Activated naive CD8-positive, alpha-beta T cell treated with anti-CD3 and anti-CD28 coated beads for 36 hours (primary cell): ENCODE results near the gene MORC2. TPM values are rescaled to one million over a fixed set of nuclear protein-coding genes. Genes with fewer than 3 reads are reported as not detected.

ENCODE experiments used
- DNase-seq: peaks from one replicate; pipeline ENCODE4 v3.0.0; 2021
- H3K27ac Mint-ChIP-seq: one replicate; pipeline ENCODE4 v1.8.0; 2022; ENCODE audit warnings: mild to moderate bottlenecking, moderate library complexity, mixed read lengths
- H3K27me3 Mint-ChIP-seq: one replicate; pipeline ENCODE4 v1.8.0; 2022; ENCODE audit warnings: mild to moderate bottlenecking, mixed read lengths
- H3K36me3 Mint-ChIP-seq: one replicate; pipeline ENCODE4 v1.8.0; 2021; ENCODE audit warnings: mild to moderate bottlenecking, mixed read lengths
- H3K4me1 Mint-ChIP-seq: one replicate; pipeline ENCODE4 v1.8.0; 2021; ENCODE audit warnings: mixed read lengths
- H3K4me3 Mint-ChIP-seq: one replicate; pipeline ENCODE4 v1.8.0; 2022; ENCODE audit warnings: mild to moderate bottlenecking, moderate library complexity, mixed read lengths
- H3K9me3 Mint-ChIP-seq: one replicate; pipeline ENCODE4 v1.8.0; 2022; ENCODE audit warnings: mixed read lengths
- total RNA-seq, 2 experiments: library from RNA; stranded (reverse); gene quantifications; one replicate each; pipeline ENCODE4 v1.2.3, GENCODE V29; 2021

MORC2 gene
- total RNA-seq, 2 experiments from 2014 or later, result 24.9 to 25.7 TPM

GRCh38 chr22:30918761-30919160 is 49.8 kb downstream of the MORC2 start:
- Mint-ChIP-seq H3K27ac (no peak overlapping the region), H3K4me3 (no peak overlapping the region), H3K27me3 (no peaks in the 10 kb centered on the region), H3K36me3 (peaks cover 18% of the 10 kb centered on the region), H3K4me1 (peaks cover 26% of the 10 kb centered on the region), H3K9me3 (peaks cover 3% of the 10 kb centered on the region)
- DNase-seq, result no peak

GRCh38 chr22:30910358-30910757 is 58.2 kb downstream of the MORC2 start:
- peaks cover 4% of the 10 kb centered on the region for H3K36me3 Mint-ChIP-seq
- no peaks in the 10 kb centered on the region for H3K27me3 Mint-ChIP-seq
- peaks cover under 1% of the 10 kb centered on the region for H3K9me3 Mint-ChIP-seq
- no peak overlapping the region for H3K4me3 Mint-ChIP-seq
- H3K27ac Mint-ChIP-seq, result no peak overlapping the region
- no peaks in the 10 kb centered on the region for H3K4me1 Mint-ChIP-seq
- DNase-seq, result no peak

- Mint-ChIP-seq H3K27ac (no peak overlapping the region), H3K27me3 (no peaks in the 10 kb centered on the region), H3K9me3 (no peaks in the 10 kb centered on the region), H3K36me3 (peaks cover 4% of the 10 kb centered on the region), H3K4me3 (no peak overlapping the region), H3K4me1 (no peaks in the 10 kb centered on the region)
- no peak for DNase-seq
Measured at GRCh38 chr22:30909306-30909705, 59.3 kb downstream of the MORC2 start.

GRCh38 chr22:30908051-30908461 is 60.5 kb downstream of the MORC2 start:
- Mint-ChIP-seq H3K4me1 (peaks cover under 1% of the 10 kb centered on the region), H3K4me3 (no peak overlapping the region), H3K27ac (no peak overlapping the region), H3K27me3 (no peaks in the 10 kb centered on the region), H3K36me3 (peaks cover 8% of the 10 kb centered on the region), H3K9me3 (no peaks in the 10 kb centered on the region)
- DNase-seq, result no peak

GRCh38 chr22:30906946-30907345 is 61.6 kb downstream of the MORC2 start:
- no peak overlapping the region for H3K4me3 Mint-ChIP-seq
- H3K27ac Mint-ChIP-seq, result no peak overlapping the region
- H3K9me3 Mint-ChIP-seq, result no peaks in the 10 kb centered on the region
- peaks cover 4% of the 10 kb centered on the region for H3K4me1 Mint-ChIP-seq
- H3K36me3 Mint-ChIP-seq, result peaks cover 14% of the 10 kb centered on the region
- DNase-seq, result no peak
- no peaks in the 10 kb centered on the region for H3K27me3 Mint-ChIP-seq

- peaks cover 17% of the 10 kb centered on the region for H3K36me3 Mint-ChIP-seq
- no peak overlapping the region for H3K4me3 Mint-ChIP-seq
- H3K4me1 Mint-ChIP-seq, result peaks cover 4% of the 10 kb centered on the region
- DNase-seq, result no peak
- H3K27me3 Mint-ChIP-seq, result no peaks in the 10 kb centered on the region
- no peak overlapping the region for H3K27ac Mint-ChIP-seq
- H3K9me3 Mint-ChIP-seq, result no peaks in the 10 kb centered on the region
Measured at GRCh38 chr22:30906411-30906810, 62.2 kb downstream of the MORC2 start.

GRCh38 chr22:30905696-30906341 is 62.8 kb downstream of the MORC2 start:
- Mint-ChIP-seq H3K36me3 (peaks cover 20% of the 10 kb centered on the region), H3K27ac (no peak overlapping the region), H3K4me1 (peaks cover 4% of the 10 kb centered on the region), H3K9me3 (no peaks in the 10 kb centered on the region), H3K27me3 (no peaks in the 10 kb centered on the region), H3K4me3 (no peak overlapping the region)
- no peak for DNase-seq

- H3K4me1 Mint-ChIP-seq, result peaks cover 4% of the 10 kb centered on the region
- no peaks in the 10 kb centered on the region for H3K27me3 Mint-ChIP-seq
- peaks cover 29% of the 10 kb centered on the region for H3K36me3 Mint-ChIP-seq
- no peak overlapping the region for H3K4me3 Mint-ChIP-seq
- no peak for DNase-seq
- no peak overlapping the region for H3K27ac Mint-ChIP-seq
- peaks cover 4% of the 10 kb centered on the region for H3K9me3 Mint-ChIP-seq
Measured at GRCh38 chr22:30903876-30904460, 64.6 kb downstream of the MORC2 start.

- no peak overlapping the region for H3K4me3 Mint-ChIP-seq
- DNase-seq, result no peak
- no peaks in the 10 kb centered on the region for H3K27me3 Mint-ChIP-seq
- H3K27ac Mint-ChIP-seq, result peak overlapping the region; percentile 80
- peaks cover 4% of the 10 kb centered on the region for H3K4me1 Mint-ChIP-seq
- peaks cover 32% of the 10 kb centered on the region for H3K36me3 Mint-ChIP-seq
- H3K9me3 Mint-ChIP-seq, result peaks cover 4% of the 10 kb centered on the region
Measured at GRCh38 chr22:30902496-30903357, 65.8 kb downstream of the MORC2 start.

GRCh38 chr22:30894371-30894740 is 74.2 kb downstream of the MORC2 start:
- DNase-seq, result no peak
- Mint-ChIP-seq H3K4me3 (no peak overlapping the region), H3K36me3 (peaks cover 12% of the 10 kb centered on the region), H3K27ac (no peak overlapping the region), H3K4me1 (peaks cover 14% of the 10 kb centered on the region), H3K9me3 (peaks cover 3% of the 10 kb centered on the region), H3K27me3 (no peaks in the 10 kb centered on the region)

- H3K36me3 Mint-ChIP-seq, result peaks cover 9% of the 10 kb centered on the region
- H3K27ac Mint-ChIP-seq, result no peak overlapping the region
- H3K4me3 Mint-ChIP-seq, result peak overlapping the region; percentile 19
- DNase-seq, result no peak
- H3K9me3 Mint-ChIP-seq, result no peaks in the 10 kb centered on the region
- no peaks in the 10 kb centered on the region for H3K27me3 Mint-ChIP-seq
- H3K4me1 Mint-ChIP-seq, result peaks cover 14% of the 10 kb centered on the region
Measured at GRCh38 chr22:30893434-30894370, 74.9 kb downstream of the MORC2 start.

- Mint-ChIP-seq H3K27ac (no peak overlapping the region), H3K4me3 (no peak overlapping the region), H3K27me3 (no peaks in the 10 kb centered on the region), H3K9me3 (no peaks in the 10 kb centered on the region), H3K4me1 (peaks cover 14% of the 10 kb centered on the region), H3K36me3 (peaks cover 6% of the 10 kb centered on the region)
- no peak for DNase-seq
Measured at GRCh38 chr22:30892731-30893221, 75.8 kb downstream of the MORC2 start.

- Mint-ChIP-seq H3K36me3 (peaks cover 4% of the 10 kb centered on the region), H3K27ac (no peak overlapping the region), H3K4me1 (peaks cover 14% of the 10 kb centered on the region), H3K27me3 (no peaks in the 10 kb centered on the region), H3K4me3 (no peak overlapping the region), H3K9me3 (no peaks in the 10 kb centered on the region)
- DNase-seq, result no peak
Measured at GRCh38 chr22:30892286-30892685, 76.3 kb downstream of the MORC2 start.

- Mint-ChIP-seq H3K27me3 (no peaks in the 10 kb centered on the region), H3K9me3 (no peaks in the 10 kb centered on the region), H3K4me1 (peaks cover 14% of the 10 kb centered on the region), H3K4me3 (no peak overlapping the region), H3K27ac (no peak overlapping the region), H3K36me3 (peaks cover 2% of the 10 kb centered on the region)
- no peak for DNase-seq
Measured at GRCh38 chr22:30891781-30892180, 76.8 kb downstream of the MORC2 start.

- no peak for DNase-seq
- no peaks in the 10 kb centered on the region for H3K27me3 Mint-ChIP-seq
- H3K4me3 Mint-ChIP-seq, result no peak overlapping the region
- H3K36me3 Mint-ChIP-seq, result peaks cover 4% of the 10 kb centered on the region
- no peak overlapping the region for H3K27ac Mint-ChIP-seq
- H3K4me1 Mint-ChIP-seq, result peaks cover 14% of the 10 kb centered on the region
- H3K9me3 Mint-ChIP-seq, result no peaks in the 10 kb centered on the region
Measured at GRCh38 chr22:30891443-30891755, 77.2 kb downstream of the MORC2 start.
